Measurements from ENCODE around the gene PXDN. TPM values are rescaled to one million over a fixed set of nuclear protein-coding genes. Genes with fewer than 3 reads are reported as not detected.

The PXDN gene
- total and polyA plus RNA-seq, 9 of the 15 experiments (the other 6 are each of a cell fraction or from before 2014, with no cell fraction given) = 0.49 TPM; not detected in 8

DNA sequence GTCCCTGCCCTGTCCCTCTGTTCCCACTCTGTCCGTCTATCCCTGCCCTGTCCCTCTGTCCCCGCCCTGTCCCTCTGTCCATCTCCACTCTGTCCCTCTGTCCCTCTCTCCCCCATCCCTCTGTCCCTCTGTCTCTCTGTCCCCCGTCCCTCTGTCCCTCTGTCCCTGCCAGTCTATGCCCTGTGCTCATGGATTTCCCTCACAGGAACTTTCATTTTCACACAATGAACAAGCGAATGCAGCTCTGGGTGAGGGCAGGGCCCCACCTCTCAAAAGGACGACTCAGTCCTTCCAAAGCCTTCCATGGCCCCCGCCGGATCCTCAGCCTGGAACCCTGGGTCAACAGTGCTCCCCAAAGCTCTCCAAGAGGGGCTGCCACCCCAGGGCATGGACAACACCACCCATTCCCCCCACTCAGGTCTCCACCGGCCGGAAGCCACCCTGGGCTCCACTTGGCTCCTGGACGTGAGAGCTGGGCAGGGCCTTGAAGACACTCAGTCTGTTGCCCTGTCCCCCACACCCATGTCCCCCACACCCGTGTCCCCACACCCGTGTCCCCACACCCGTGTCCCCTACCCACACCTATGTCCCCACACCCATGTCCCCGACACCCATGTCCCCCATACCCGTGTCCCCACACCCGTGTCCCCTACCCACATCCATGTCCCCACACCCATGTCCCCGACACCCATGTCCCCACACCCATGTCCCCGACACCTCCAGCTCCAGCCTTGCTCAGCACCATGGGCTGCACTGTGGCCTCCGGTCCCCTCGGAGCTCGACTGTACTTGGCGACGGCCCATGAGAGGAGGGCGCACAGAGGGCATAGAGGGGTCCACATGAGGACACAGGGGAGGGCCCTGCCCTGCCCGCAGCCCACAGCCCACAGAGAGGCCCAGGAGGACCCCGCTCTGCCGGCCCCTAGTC lies 156.0 kb downstream of the PXDN start:
- H3K4me1 ChIP-seq (replicated peaks in 1 of 2; ENCODE audit: control insufficient read depth in 2 of 2, insufficient read depth in 2 of 2, low read length in 2 of 2) = no peaks in the 10 kb centered on the region; a peak in 1 of 5 replicates
- in situ Hi-C loops (cut with MboI) = no loop called here
- FAIRE-seq (no peak), ATAC-seq (no peak), DNase-seq (ENCODE audit: extremely low read depth in 1 of 4, low spot score in 3 of 4) (no peak)
- ChIA-PET POLR2A (interaction anchor here (0.6 to 0.7 kb wide), 3 partner anchors 12 to 178 kb away, joined by 3 to 6 read pairs (median 4); no protein-coding TSS in a partner anchor), CTCF (ENCODE audit: low intra/inter-chr PET ratio) (no interaction called here)
- H3K79me2 ChIP-seq (ENCODE audit: control insufficient read depth, insufficient read depth, low read length) = no peaks in the 10 kb centered on the region
- WGBS (ENCODE audit: insufficient coverage, low coverage, missing lambda C conversion rate) = under 1% methylated on average over 18 of the region's 27 CpGs
- no peak overlapping the region for H3K27ac ChIP-seq (ENCODE audit: extremely low read depth, low read depth, low read length)
- BruUV-seq (replicated peaks) = no TSS peak
- H3K36me3 ChIP-seq (ENCODE audit: control insufficient read depth, insufficient read depth, low read length) = no peaks in the 10 kb centered on the region
- no peak overlapping the region for H2AFZ ChIP-seq (ENCODE audit: low read depth, low read length)
- H3K4me2 ChIP-seq (ENCODE audit: insufficient read depth, low read length) = no peak overlapping the region
- H3K9ac ChIP-seq (ENCODE audit: insufficient read depth in 1 of 2, low read depth in 2 of 2, low read length in 2 of 2) = no peak overlapping the region
- H4K20me1 ChIP-seq (replicated peaks; ENCODE audit: control insufficient read depth, insufficient read depth, low read length) = no peaks in the 10 kb centered on the region
- no peak for TF ChIP-seq SOX6 (IDR thresholded peaks at IDR 0.05)
- no peak for TF ChIP-seq CHD2 (IDR thresholded peaks at IDR 0.05; ENCODE audit: low read depth, low read length)
- no peak for TF ChIP-seq RBM15 (IDR thresholded peaks at IDR 0.05; ENCODE audit: insufficient read depth, low read length)
- no peak for TF ChIP-seq MYNN (IDR thresholded peaks at IDR 0.05)
- TF ChIP-seq MYNN (CRISPR knock-in tag; IDR thresholded peaks at IDR 0.05) = no peak
- TF ChIP-seq FUS (optimal IDR thresholded peaks at IDR 0.05; ENCODE audit: low read depth, low read length) = no peak
- intact Hi-C loops (cut with micrococcal nuclease) = no loop called here
- no peaks in the 10 kb centered on the region for H3K9me1 ChIP-seq (ENCODE audit: control insufficient read depth, insufficient read depth, low read length)
- no peaks in the 10 kb centered on the region for H3K9me3 ChIP-seq (replicated peaks; ENCODE audit: control insufficient read depth, insufficient read depth, low read depth, low read length)
- H3K4me3 ChIP-seq = no peak overlapping the region
- H3K27me3 ChIP-seq (ENCODE audit: control insufficient read depth in 2 of 2, insufficient read depth in 2 of 2, low read length in 2 of 2) = peaks cover under 1 to 40% of the 10 kb centered on the region in 2 experiments; a peak in 3 of 5 replicates

All from K562 (cell line).